GM13976 (cell line): ENCODE results near the gene ZNF821.

Experiments used
- DNase-seq: peaks from one replicate; pipeline ENCODE4 v3.0.0; 2012; ENCODE audit warnings: low spot score
- CTCF ChIP-seq: IDR thresholded peaks from 2 replicates; pipeline ENCODE4 v1.5.1; 2012; ENCODE audit warnings: borderline replicate concordance, mild to moderate bottlenecking; ENCODE audit not compliant: insufficient read depth; ENCODE audit errors: extremely low read depth, missing control alignments, control extremely low read depth
- in situ Hi-C: fragments of 300-500 bp; cut with MboI; formaldehyde crosslinking; loops from one replicate; pipeline ENCODE4 v1.12.0; 2022; ENCODE audit warnings: low sequenced_read_pairs, mixed read lengths, inconsistent platforms; ENCODE audit not compliant: unreplicated experiment

Gene ZNF821

GRCh38 chr16:71927787-71928186 lies 43.8 kb upstream of the ZNF821 start:
- TF ChIP-seq CTCF, result no peak
- in situ Hi-C loops, result no loop called here
- no peak for DNase-seq

GRCh38 chr16:71927383-71927782 lies 43.4 kb upstream of the ZNF821 start:
- DNase-seq, result no peak
- TF ChIP-seq CTCF, result no peak
- in situ Hi-C loops, result no loop called here

- in situ Hi-C loops, result no loop called here
- TF ChIP-seq CTCF, result no peak
- no peak for DNase-seq
These were observed 40.7 kb upstream of the ZNF821 start for GRCh38 chr16:71924710-71925109.

GRCh38 chr16:71923941-71924690 lies 40.1 kb upstream of the ZNF821 start:
- DNase-seq, result no peak
- in situ Hi-C loops, result no loop called here
- no peak for TF ChIP-seq CTCF

- TF ChIP-seq CTCF, result no peak
- DNase-seq, result no peak
- in situ Hi-C loops, result no loop called here
These were observed 36.7 kb upstream of the ZNF821 start for GRCh38 chr16:71920658-71921057.

- no peak for TF ChIP-seq CTCF
- in situ Hi-C loops, result no loop called here
- DNase-seq, result peak; percentile 60
These were observed 35.1 kb upstream of the ZNF821 start for GRCh38 chr16:71919035-71919434.

- TF ChIP-seq CTCF, result no peak
- DNase-seq, result no peak
- in situ Hi-C loops, result no loop called here
These were observed 33.9 kb upstream of the ZNF821 start for GRCh38 chr16:71917900-71918299.
